HepG2 (cell line): ENCODE results near the gene BCAT1. TPM values are rescaled to one million over a fixed set of nuclear protein-coding genes. Genes with fewer than 3 reads are reported as not detected.

Experiments used
- ATAC-seq: fragments of 200-7000 bp; cut with Tn5 transposase; 3 replicates; pipeline ENCODE4 v1.9.1; 2020; ENCODE audit warnings: mild to moderate bottlenecking, moderate library complexity
- BruUV-seq: library from RNA; stranded (reverse); fragments of 400-500 nt; replicated peaks from 2 replicates; lab custom pipeline; 2021; lab: Mats Ljungman, UMichigan
- CTCF ChIA-PET: fragments of 300-600 bp; formaldehyde crosslinking; extraction: SDS; loops from one replicate; lab custom pipeline; 2021; ENCODE audit warnings: low total read pairs, inconsistent platforms, low intra/inter-chr PET ratio; lab: Yijun Ruan, JAX
- POLR2A ChIA-PET: fragments of 350-600 bp; sonication (Branson Sonifier 250); formaldehyde crosslinking; loops from one replicate; lab custom pipeline; 2020; ENCODE audit warnings: antibody characterized with exemption, inconsistent platforms; lab: Yijun Ruan, JAX
- DNase-seq: peaks from one replicate; pipeline ENCODE4 v3.0.0-alpha.2; 2015; ENCODE audit warnings: low spot score
- FAIRE-seq: peaks from 3 replicates; lab custom pipeline; 2011; peaks lifted over from hg19 to GRCh38; lab: Jason Lieb, UNC
- H2AFZ ChIP-seq: one replicate; pipeline ENCODE4 v1.6.1; 2011; ENCODE audit warnings: low read length, inconsistent platforms
- H3K27ac ChIP-seq: fragments of 300-600 bp; 3 replicates; pipeline ENCODE4 v1.8.0; 2011; ENCODE audit warnings: mixed run types, mild to moderate bottlenecking, mixed read lengths, low read length, inconsistent platforms; ENCODE audit not compliant: insufficient read depth; ENCODE audit errors: extremely low read length
- H3K27me3 ChIP-seq, 2 experiments: fragments of 200-600 bp in 1 of 2; 2 replicates in 1 of 2; 3 replicates in 1 of 2; pipeline versions ENCODE4 v1.6.0 to v1.8.0; 2011; ENCODE audit warnings: low read length in 2 of 2, mild to moderate bottlenecking in 2 of 2, moderate library complexity in 2 of 2, inconsistent platforms in 1 of 2; ENCODE audit not compliant: insufficient read depth in 2 of 2, control insufficient read depth in 1 of 2
- H3K36me3 ChIP-seq, 2 experiments: fragments of 200-600 bp in 1 of 2; replicated peaks in 1 of 2; 2 replicates in 1 of 2; 3 replicates in 1 of 2; pipeline versions ENCODE4 v1.5.1 to v1.8.0; 2011; ENCODE audit warnings: low read length in 2 of 2, inconsistent platforms in 1 of 2; ENCODE audit not compliant: insufficient read depth in 2 of 2, control insufficient read depth in 1 of 2
- H3K4me1 ChIP-seq: 2 replicates; pipeline ENCODE4 v1.5.1; 2012; ENCODE audit warnings: low read length, inconsistent platforms; ENCODE audit not compliant: insufficient read depth
- H3K4me2 ChIP-seq: 2 replicates; pipeline ENCODE4 v1.6.0; 2011; ENCODE audit warnings: low read depth, low read length, inconsistent platforms
- H3K4me3 ChIP-seq, 3 experiments: fragments of 200-600 bp in 1 of 3; sonication (generic), shearing (Covaris generic) in 1 of 3; replicated peaks in 1 of 3; 2 replicates each; pipeline ENCODE4 v1.5.1; 2011 to 2016; ENCODE audit warnings: low read length in 3 of 3, inconsistent platforms in 2 of 3, low read depth in 2 of 3, mild to moderate bottlenecking in 2 of 3, control low read depth in 1 of 3, mixed read lengths in 1 of 3; ENCODE audit not compliant: insufficient read depth in 1 of 3
- H3K79me2 ChIP-seq: one replicate; pipeline ENCODE4 v1.6.1; 2011; ENCODE audit warnings: low read length, inconsistent platforms; ENCODE audit not compliant: insufficient read depth
- H3K9ac ChIP-seq: 2 replicates; pipeline ENCODE4 v1.6.0; 2011; ENCODE audit warnings: mild to moderate bottlenecking, low read depth, low read length, inconsistent platforms; ENCODE audit not compliant: insufficient read depth
- H3K9me3 ChIP-seq: 2 replicates; pipeline ENCODE4 v1.5.1; 2012; ENCODE audit warnings: mild to moderate bottlenecking, low read length
- H4K20me1 ChIP-seq: 2 replicates; pipeline ENCODE4 v1.6.0; 2011; ENCODE audit warnings: inconsistent platforms, mild to moderate bottlenecking, low read length, moderate library complexity; ENCODE audit not compliant: insufficient read depth
- FOXK1 ChIP-seq: sonication (generic); formaldehyde crosslinking; IDR thresholded peaks from 2 replicates; pipeline ENCODE4 v1.4.0; 2020; ENCODE audit warnings: low read depth, missing genetic modification reagents, borderline replicate concordance
- GRHL1 ChIP-seq: sonication (generic); formaldehyde crosslinking; conservative IDR thresholded peaks from 2 replicates; pipeline ENCODE4 v1.8.0; 2022; ENCODE audit warnings: missing genetic modification reagents
- HCFC1 ChIP-seq: fragments of 150-350 bp; IDR thresholded peaks from 2 replicates; pipeline ENCODE4 v1.6.1; 2014; ENCODE audit warnings: low read depth, low read length
- IKZF5 ChIP-seq: IDR thresholded peaks from 2 replicates; pipeline ENCODE4 v1.6.1; 2018; ENCODE audit warnings: missing genetic modification reagents, mild to moderate bottlenecking, missing compliant biosample characterization
- MXD3 ChIP-seq: IDR thresholded peaks from 2 replicates; pipeline ENCODE4 v1.6.1; 2016; ENCODE audit warnings: mild to moderate bottlenecking, missing biosample characterization, missing genetic modification reagents
- PLRG1 ChIP-seq: fragments of 450-650 bp; conservative IDR thresholded peaks from 2 replicates; pipeline ENCODE4 v1.6.1; 2016
- RAD21 ChIP-seq: fragments of 450-650 bp; formaldehyde crosslinking; IDR thresholded peaks from 2 replicates; pipeline ENCODE4 v1.5.0; 2020; ENCODE audit warnings: mild to moderate bottlenecking
- SRY ChIP-seq: sonication (generic); formaldehyde crosslinking; IDR thresholded peaks from 2 replicates; pipeline ENCODE4 v1.8.0; 2022; ENCODE audit warnings: mild to moderate bottlenecking, missing genetic modification reagents
- TOE1 ChIP-seq: sonication (generic); formaldehyde crosslinking; IDR thresholded peaks from 2 replicates; pipeline ENCODE4 v1.4.0; 2020; ENCODE audit warnings: mild to moderate bottlenecking, missing genetic modification reagents
- ZFP37 ChIP-seq: sonication (generic); formaldehyde crosslinking; IDR thresholded peaks from 2 replicates; pipeline ENCODE4 v1.4.0; 2020; ENCODE audit warnings: missing genetic modification reagents, borderline replicate concordance
- ZNF224 ChIP-seq: sonication (generic); formaldehyde crosslinking; IDR thresholded peaks from 2 replicates; pipeline ENCODE4 v1.5.0; 2020; ENCODE audit warnings: mild to moderate bottlenecking, missing genetic modification reagents
- ZNF251 ChIP-seq: sonication (generic); formaldehyde crosslinking; IDR thresholded peaks from 2 replicates; pipeline ENCODE4 v1.9.0; 2021; ENCODE audit warnings: mild to moderate bottlenecking, missing genetic modification reagents
- ZNF282 ChIP-seq: fragments of 450-650 bp; IDR thresholded peaks from 2 replicates; pipeline ENCODE4 v1.6.1; 2018; ENCODE audit not compliant: partially characterized antibody
- ZNF562 ChIP-seq: sonication (generic); formaldehyde crosslinking; IDR thresholded peaks from 2 replicates; pipeline ENCODE4 v1.8.0; 2022; ENCODE audit warnings: missing genetic modification reagents, borderline replicate concordance
- ZNF761 ChIP-seq: sonication (generic); formaldehyde crosslinking; conservative IDR thresholded peaks from 2 replicates; pipeline ENCODE4 v1.4.0; 2020; ENCODE audit warnings: mild to moderate bottlenecking, missing genetic modification reagents
- ZNF768 ChIP-seq: sonication (generic); formaldehyde crosslinking; IDR thresholded peaks from 2 replicates; pipeline ENCODE4 v1.4.0; 2020; ENCODE audit warnings: missing genetic modification reagents
- ZNF770 ChIP-seq: sonication (generic); formaldehyde crosslinking; IDR thresholded peaks from 2 replicates; pipeline ENCODE4 v1.5.0; 2020; ENCODE audit warnings: mild to moderate bottlenecking, missing genetic modification reagents
- ZNF772 ChIP-seq: sonication (generic); formaldehyde crosslinking; IDR thresholded peaks from 2 replicates; pipeline ENCODE4 v1.5.0; 2020; ENCODE audit warnings: mild to moderate bottlenecking, missing genetic modification reagents
- WGBS: methylation state at CpG from one replicate; pipeline ENCODE4 v1.1.6; 2017; ENCODE audit warnings: low lambda C conversion rate; 5-methylcytosine and 5-hydroxymethylcytosine counted together
- in situ Hi-C: cut with HindIII; loops from 2 replicates; pipeline ENCODE4 v1.10.0; 2017; ENCODE audit warnings: low pct_unique_long_range_greater_than_20kb; ENCODE audit not compliant: extremely low pct_ligation_motif_present
- intact Hi-C: fragments of 100-400 bp; cut with micrococcal nuclease; formaldehyde crosslinking; loops from one replicate; pipeline ENCODE4 v1.10.0; 2022; ENCODE audit not compliant: unreplicated experiment
- polyA plus RNA-seq, 8 experiments: library from polyadenylated mRNA; depleted of rRNA in 3 of 8; stranded (reverse) in 7 of 8; unstranded in 1 of 8; fragments of >200 nt; fragmentation: Illumina TruSeq in 4 of 8; extraction: Trizol in 4 of 8; gene quantifications; 2 replicates each; pipeline versions ENCODE4 v1.2.1 to v1.2.3, GENCODE V29; 2011 to 2016; ENCODE audit warnings: low read depth in 4 of 8, missing spikeins in 1 of 8, mixed read lengths in 1 of 8; ENCODE audit not compliant: insufficient read depth in 1 of 8
- total RNA-seq, 5 experiments: library from RNA; depleted of rRNA; stranded (reverse); fragments of >200 nt; fragmentation: Illumina TruSeq; extraction: Trizol; gene quantifications; 2 replicates each; pipeline ENCODE4 v1.2.3, GENCODE V29; 2016; ENCODE audit warnings: low read depth in 1 of 5

The BCAT1 gene
- total and polyA plus RNA-seq, 2 of the 13 experiments (the other 11 are each of a cell fraction or from before 2014, with no cell fraction given), result 8.0 to 75.5 TPM

- TF ChIP-seq ZNF770 (CRISPR knock-in tag), result no peak
- TF ChIP-seq IKZF5 (CRISPR knock-in tag), result no peak
- no peak for TF ChIP-seq GRHL1 (CRISPR knock-in tag)
- TF ChIP-seq, all 625 proteins: peak for 0
Measured at GRCh38 chr12:24856541-24856940, 92.4 kb downstream of the BCAT1 start (continued).

- Histone ChIP-seq H3K79me2 (no peaks in the 10 kb centered on the region), H2AFZ (no peak overlapping the region), H3K4me2 (no peak overlapping the region), H3K27me3 (no peaks in the 10 kb centered on the region), H3K27ac (no peak overlapping the region), H3K9me3 (no peaks in the 10 kb centered on the region), H4K20me1 (no peaks in the 10 kb centered on the region)
- CTCF ChIA-PET, result no interaction called here
- POLR2A ChIA-PET, result no interaction called here
- BruUV-seq, result no TSS peak
- in situ Hi-C loops (no loop called here), intact Hi-C loops (loop anchor here (10.0 kb wide), 1 partner anchor 280 kb away; no protein-coding TSS in a partner anchor)
- TF ChIP-seq ZNF251 (no peak), HCFC1 (no peak), ZNF224 (no peak), ZNF761 (CRISPR knock-in tag) (no peak), ZNF562 (CRISPR knock-in tag) (no peak), ZNF772 (CRISPR knock-in tag) (no peak), ZFP37 (CRISPR knock-in tag) (no peak), SRY (CRISPR knock-in tag) (no peak), FOXK1 (CRISPR knock-in tag) (no peak), TOE1 (CRISPR knock-in tag) (no peak), ZNF282 (no peak), MXD3 (no peak), PLRG1 (no peak), ZNF768 (CRISPR knock-in tag) (no peak), RAD21 (CRISPR knock-in tag) (no peak)
- TF ChIP-seq, all 625 proteins: peak for 0
- Histone ChIP-seq H3K9ac (no peak overlapping the region), H3K36me3 (no peaks in the 10 kb centered on the region; a peak in 3 of 5 replicates), H3K4me3 (no peak overlapping the region), H3K4me1 (no peaks in the 10 kb centered on the region)
- FAIRE-seq, result no peak
- WGBS, result 81% methylated on average over 6 of the region's 6 CpGs
- no peak for ATAC-seq
- DNase-seq, result no peak
Measured at GRCh38 chr12:24854908-24855307, 94.0 kb downstream of the BCAT1 start.
